Islet precursor cell (in vitro differentiated cells): ENCODE measurements around the gene NT5C1A.

ENCODE experiments used
- DNase-seq: peaks from one replicate; pipeline ENCODE4 v3.0.0-alpha.2; 2018

Gene NT5C1A

GRCh38 chr1:39657923-39658485 lies 13.9 kb downstream of the NT5C1A start:
- DNase-seq, result peak; percentile 83

- DNase-seq, result no peak
Observed at GRCh38 chr1:39657402-39657801, 14.5 kb downstream of the NT5C1A start.

GRCh38 chr1:39656391-39656790 lies 15.5 kb downstream of the NT5C1A start:
- no peak for DNase-seq

DNA sequence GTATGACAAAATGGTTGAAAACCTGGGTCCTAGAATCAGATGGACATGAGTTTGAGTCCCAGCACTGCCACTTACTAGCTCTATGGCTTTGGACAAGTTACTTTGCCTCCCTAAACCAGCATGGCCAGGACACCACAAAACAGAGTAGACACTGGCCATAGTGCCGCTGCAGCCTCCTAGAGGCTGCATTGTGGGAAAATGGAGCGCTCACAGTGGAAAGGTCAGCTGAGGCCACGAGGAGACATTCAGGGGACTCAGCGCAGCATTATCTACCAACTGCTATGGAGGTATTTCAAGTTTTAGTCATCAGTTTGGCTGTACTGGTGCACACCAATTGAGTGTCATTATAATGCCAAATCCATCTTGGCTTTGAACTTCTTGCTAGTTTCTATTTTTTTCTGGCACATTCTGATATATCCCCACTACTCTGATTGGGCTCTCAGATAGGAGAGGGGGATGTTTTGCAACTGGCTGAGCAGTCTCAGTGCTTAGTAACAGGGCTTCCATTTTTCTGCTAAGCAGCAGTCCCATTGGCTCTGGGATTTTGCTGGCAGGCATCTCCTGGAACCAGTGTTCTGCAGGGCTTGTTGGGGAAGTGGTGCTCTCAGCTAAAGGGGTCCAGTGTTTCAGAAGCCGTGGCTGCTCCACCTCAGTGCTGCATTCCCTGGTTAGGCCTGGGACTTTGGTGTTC lies 16.2 kb downstream of the NT5C1A start:
- no peak for DNase-seq

DNA sequence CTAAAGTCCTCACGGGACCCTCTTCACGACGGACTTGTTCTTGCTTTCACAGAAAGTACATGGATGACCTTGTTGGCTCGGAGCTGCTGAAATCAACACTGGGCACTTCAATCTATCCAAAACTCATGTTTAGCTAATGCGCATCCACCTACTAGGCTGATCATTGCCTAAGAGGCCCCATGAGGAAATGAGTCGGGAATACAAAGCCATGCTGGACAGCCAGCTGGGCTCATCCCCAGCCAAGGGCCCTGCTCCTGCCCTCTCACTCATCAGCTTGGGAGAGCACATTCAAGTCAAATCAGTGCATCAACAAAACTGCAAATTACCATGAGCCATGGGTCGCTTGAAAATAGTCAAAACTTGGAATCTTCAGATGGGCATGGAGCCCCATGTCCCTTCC lies 17.6 kb downstream of the NT5C1A start:
- no peak for DNase-seq

- DNase-seq, result peak; percentile 87
Observed at GRCh38 chr1:39653546-39654031, 18.3 kb downstream of the NT5C1A start.

- no peak for DNase-seq
Observed at GRCh38 chr1:39652554-39652953, 19.4 kb downstream of the NT5C1A start.

GRCh38 chr1:39652105-39652504 lies 19.8 kb downstream of the NT5C1A start:
- DNase-seq, result no peak

DNA sequence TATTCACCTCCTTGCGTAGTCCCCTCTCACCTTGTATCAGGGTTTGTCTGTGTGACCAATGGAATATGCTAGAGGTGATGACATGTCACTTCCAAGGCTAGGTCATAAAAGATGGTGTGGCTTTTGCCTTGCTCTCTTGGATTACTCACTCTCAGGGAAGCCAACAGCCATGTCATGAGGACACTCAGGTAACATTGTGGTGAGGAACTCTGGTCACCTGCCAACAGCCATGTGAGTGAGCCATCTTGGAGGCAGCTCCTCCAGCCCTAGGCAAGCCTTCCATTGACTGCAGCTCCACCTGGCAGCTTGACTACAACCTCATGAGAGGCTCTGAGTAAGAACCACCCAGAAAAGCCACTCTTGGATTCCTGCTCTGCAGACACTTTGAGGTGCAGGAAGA lies 21.5 kb downstream of the NT5C1A start:
- no peak for DNase-seq

- no peak for DNase-seq
Observed at GRCh38 chr1:39649636-39650185, 22.2 kb downstream of the NT5C1A start.

DNA sequence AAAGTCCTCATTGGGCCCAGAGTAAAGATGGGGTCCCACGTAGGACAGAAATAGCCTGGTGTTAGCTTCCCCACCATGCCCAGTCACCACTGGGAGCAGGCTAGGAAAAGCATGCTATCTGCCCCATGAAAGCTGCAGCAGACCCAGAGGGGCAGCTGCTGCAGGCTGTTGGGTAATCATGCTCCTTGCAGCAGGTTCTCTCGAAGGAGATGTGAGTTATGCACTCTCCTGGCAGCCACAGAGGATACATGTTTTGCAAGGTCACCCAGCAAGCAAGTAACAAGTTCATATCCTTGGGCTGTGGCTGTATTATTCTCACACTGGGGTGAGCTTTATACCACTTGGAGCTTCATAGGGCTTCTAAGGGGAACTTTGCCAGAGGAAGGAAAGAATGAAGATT lies 23.4 kb downstream of the NT5C1A start:
- no peak for DNase-seq

DNA sequence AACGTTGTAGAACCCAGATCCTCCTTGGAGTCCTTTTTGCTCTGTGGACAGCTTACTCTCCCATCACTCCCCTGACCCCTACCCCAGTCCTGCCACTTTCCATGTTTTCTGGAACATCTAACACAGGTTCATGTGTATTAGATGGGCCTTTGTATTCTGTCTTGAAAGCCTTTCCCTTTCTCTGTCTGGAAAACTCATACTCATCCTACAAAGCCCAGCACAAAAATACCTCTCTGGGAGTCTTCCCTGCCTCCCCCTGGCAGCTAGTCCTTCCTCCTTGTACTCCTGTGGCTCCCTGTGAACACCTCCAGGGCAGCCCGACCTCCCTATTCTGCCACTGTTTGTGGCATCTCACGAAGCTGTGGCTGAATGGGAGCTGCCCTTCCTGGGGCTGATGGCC lies 24.7 kb downstream of the NT5C1A start:
- no peak for DNase-seq

DNA sequence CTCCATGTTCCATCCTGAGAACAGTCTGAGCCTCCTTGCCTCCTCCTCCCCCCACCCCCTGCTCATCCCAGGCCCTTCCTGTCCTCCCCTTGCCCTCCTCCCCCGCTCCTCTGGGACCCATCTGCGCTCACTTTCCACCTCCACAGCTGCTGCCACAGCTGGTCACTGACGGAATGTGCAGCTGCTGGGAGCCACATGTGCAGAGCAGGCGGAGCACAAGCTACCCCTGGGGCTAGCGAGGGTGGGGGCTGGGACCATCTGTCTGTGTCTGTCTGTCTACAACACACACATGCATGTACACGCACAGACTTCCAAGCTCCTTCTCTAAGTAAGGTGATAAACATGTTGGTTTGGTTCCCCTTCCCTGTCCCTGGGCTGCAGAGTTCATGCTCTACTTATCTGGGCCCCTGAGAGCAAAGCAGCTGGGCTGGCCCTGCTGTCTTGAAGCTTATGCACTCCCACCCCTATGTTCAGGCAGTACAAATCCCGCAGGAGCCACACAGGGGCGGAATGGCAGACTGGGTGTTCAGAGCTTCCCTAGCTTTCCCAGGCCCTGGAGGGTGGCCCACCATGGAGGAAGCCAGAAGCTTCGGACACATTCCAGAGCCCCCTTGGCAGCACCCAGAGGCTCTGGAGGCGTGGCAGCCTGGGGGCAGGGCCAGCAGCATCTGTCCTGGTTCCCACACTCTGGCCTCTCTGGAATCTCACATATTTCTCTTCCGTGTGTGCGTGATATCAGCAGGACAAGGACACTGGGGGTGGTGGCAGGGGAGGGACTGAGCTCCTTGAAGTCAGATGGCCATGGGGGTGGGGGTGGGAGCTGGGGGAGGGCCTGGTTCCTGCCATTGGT lies 25.4 kb downstream of the NT5C1A start:
- DNase-seq, result peak; percentile 93

DNA sequence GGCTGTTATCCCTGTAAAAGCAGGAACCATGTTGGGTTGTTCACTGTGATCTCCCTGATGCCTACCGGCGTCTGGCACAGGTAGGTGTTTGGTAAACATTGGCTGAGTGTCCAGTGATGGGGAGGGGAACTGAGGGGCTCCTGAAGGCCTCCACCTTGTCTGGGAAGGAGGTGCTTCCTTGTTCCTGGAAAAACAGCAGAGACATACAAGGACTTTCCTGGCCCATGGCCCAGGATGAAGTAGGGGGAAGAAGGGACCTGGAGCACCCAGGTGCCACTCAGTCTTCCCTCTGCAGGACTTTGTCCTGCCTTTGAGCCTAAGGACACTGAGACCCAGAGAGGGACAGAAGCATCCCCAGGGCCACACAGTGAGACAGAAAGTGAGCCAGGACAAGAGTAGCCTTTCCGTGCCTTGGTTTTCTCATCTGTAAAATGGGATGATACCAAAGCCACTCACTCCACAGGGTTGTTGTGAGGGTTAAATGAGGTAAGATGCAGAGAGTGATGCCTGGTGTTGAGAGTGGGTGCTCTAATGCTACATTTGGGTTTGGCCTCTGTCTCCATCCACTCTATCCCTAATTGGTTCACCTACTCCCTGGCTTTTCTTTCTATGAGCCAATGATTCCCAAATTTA lies 26.4 kb downstream of the NT5C1A start:
- no peak for DNase-seq

GRCh38 chr1:39643705-39644104 lies 28.2 kb downstream of the NT5C1A start:
- DNase-seq, result no peak

DNA sequence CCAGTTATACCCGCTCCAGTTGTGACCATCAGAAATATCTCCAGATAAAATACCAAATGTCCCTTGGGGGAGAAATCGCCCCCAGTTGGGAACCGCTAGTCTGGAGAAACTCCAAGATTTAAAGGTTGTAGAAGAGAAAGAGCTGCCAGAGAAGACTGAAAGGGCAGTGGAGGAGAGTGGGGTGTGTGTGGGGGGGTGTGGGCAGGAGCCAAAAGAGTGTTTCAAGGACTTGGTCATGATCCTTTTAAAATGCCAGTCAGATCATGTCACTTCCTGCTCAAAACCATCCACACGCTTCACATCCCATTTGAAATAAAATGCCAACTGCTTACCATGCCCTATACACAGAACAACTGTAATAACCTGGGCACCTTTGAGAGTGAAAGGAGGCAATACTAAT lies 29.1 kb downstream of the NT5C1A start:
- no peak for DNase-seq

DNA sequence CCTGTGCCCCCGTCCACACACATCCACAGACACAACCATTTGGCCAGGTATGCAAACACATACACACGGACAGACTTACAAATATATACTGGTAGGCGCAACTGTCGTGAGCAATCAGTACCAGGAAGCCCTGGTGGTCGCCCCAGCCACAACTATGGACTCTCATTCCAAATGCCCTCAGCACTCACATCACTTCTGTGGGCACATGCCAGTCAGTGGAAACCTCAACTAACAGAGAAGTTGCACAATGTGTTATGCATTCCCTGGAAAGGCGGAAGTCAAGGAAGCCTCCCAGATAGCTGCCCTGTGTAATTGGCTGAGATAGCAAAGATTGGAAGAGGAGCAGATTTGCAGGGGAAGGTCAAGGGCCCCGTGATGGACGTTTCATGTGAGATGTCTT lies 31.0 kb downstream of the NT5C1A start:
- no peak for DNase-seq

- peak; percentile 88 for DNase-seq
Observed at GRCh38 chr1:39639305-39640130, 32.4 kb downstream of the NT5C1A start, which contains the start of gene HEYL. Gene HEYL (minus strand): TSS chr1:39639643. CDS start chr1:39639625, 18 bp downstream.

DNA sequence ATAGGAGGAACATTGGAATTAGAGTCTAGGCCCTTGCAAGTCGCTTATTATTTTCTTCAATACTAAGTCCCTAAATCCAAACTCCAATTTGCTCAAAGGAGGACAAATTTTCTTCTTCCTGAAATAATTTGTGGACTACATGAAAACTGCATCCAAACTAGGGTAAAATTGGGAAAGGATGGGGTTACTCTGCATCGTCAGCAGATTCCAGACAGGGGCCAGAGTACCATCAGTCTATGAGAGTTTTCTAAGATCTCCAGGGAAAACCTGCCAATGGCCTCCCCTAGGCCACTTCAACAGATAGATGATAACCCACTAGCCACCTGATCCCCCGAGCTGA lies 33.0 kb downstream of the NT5C1A start:
- no peak for DNase-seq

- DNase-seq, result no peak
Observed at GRCh38 chr1:39637361-39637760, 34.5 kb downstream of the NT5C1A start.

GRCh38 chr1:39635871-39636210 lies 36.1 kb downstream of the NT5C1A start:
- no peak for DNase-seq

- DNase-seq, result no peak
Observed at GRCh38 chr1:39635205-39635870, 36.6 kb downstream of the NT5C1A start.
